ENCODE results near the gene VPS50.

The VPS50 gene

DNA sequence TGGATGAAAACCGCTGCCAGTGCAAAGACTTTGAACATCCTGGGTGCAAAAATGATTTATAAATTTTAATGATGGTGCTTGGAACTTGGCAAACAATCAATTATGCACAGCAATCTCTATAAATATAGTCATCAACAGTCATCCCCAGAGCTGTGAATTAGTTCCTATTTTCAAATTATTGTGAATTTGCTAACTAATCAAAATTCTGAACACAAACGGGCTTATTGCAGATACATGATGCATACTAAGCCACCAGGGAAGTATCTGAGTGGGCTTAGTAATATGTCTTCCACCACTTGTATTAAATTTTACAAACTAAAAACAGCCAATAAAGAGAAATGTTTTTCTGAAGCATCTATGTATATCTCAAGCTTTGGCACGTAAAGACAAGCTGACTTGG, 177.2 kb downstream of the VPS50 start:
- DNase-seq (ENCODE audit: low read depth) = no peak
